Ectodermal cell (in vitro differentiated cells): ENCODE measurements around the gene GRK5.

Source experiments
- H3K27ac ChIP-seq: 2 replicates; pipeline ENCODE4 v1.7.0; 2013; ENCODE audit warnings: mild to moderate bottlenecking, low read depth, low read length; ENCODE audit not compliant: insufficient read depth, poor library complexity, severe bottlenecking
- H3K27me3 ChIP-seq: 2 replicates; pipeline ENCODE4 v1.7.0; 2013; ENCODE audit warnings: mild to moderate bottlenecking, low read length; ENCODE audit not compliant: insufficient read depth, control insufficient read depth, poor library complexity, severe bottlenecking
- H3K36me3 ChIP-seq: one replicate; pipeline ENCODE4 v1.7.0; 2013; ENCODE audit warnings: low read length; ENCODE audit not compliant: control insufficient read depth, insufficient read depth
- H3K4me1 ChIP-seq: one replicate; pipeline ENCODE4 v1.7.0; 2013; ENCODE audit warnings: low read length; ENCODE audit not compliant: control insufficient read depth, insufficient read depth
- H3K4me3 ChIP-seq: 2 replicates; pipeline ENCODE4 v1.7.0; 2013; ENCODE audit warnings: low read depth, low read length, control low read depth; ENCODE audit not compliant: insufficient read depth
- H3K9me3 ChIP-seq: 2 replicates; pipeline ENCODE4 v1.7.0; 2013; ENCODE audit warnings: mild to moderate bottlenecking, low read length, moderate library complexity; ENCODE audit not compliant: control insufficient read depth
- WGBS, 2 experiments: methylation state at CpG; one replicate each; pipeline ENCODE4 v1.1.7; 2013; ENCODE audit warnings: missing lambda C conversion rate in 2 of 2; 5-methylcytosine and 5-hydroxymethylcytosine counted together

Gene GRK5

GRCh38 chr10:119198438-119198837 lies 8.9 kb upstream of the GRK5 start:
- Histone ChIP-seq H3K4me1 (no peaks in the 10 kb centered on the region), H3K27me3 (no peaks in the 10 kb centered on the region), H3K4me3 (no peak overlapping the region), H3K36me3 (no peaks in the 10 kb centered on the region), H3K27ac (no peak overlapping the region), H3K9me3 (no peaks in the 10 kb centered on the region)
- 67% methylated on average over 7 of the region's 7 CpGs for WGBS, 2 experiments

GRCh38 chr10:119199231-119199992 lies 8.0 kb upstream of the GRK5 start:
- Histone ChIP-seq H3K4me3 (no peak overlapping the region), H3K4me1 (no peaks in the 10 kb centered on the region), H3K36me3 (no peaks in the 10 kb centered on the region), H3K27ac (no peak overlapping the region), H3K27me3 (no peaks in the 10 kb centered on the region), H3K9me3 (no peaks in the 10 kb centered on the region)
- WGBS, 2 experiments: 55 to 56% methylated on average over 9 of the region's 9 CpGs

GRCh38 chr10:119201233-119201632 lies 6.1 kb upstream of the GRK5 start:
- Histone ChIP-seq H3K9me3 (no peaks in the 10 kb centered on the region), H3K36me3 (no peaks in the 10 kb centered on the region), H3K27ac (no peak overlapping the region), H3K27me3 (no peaks in the 10 kb centered on the region), H3K4me3 (no peak overlapping the region), H3K4me1 (peaks cover 4% of the 10 kb centered on the region)
- 100% methylated on average over 1 of the region's 1 CpG for WGBS, 2 experiments

- WGBS, 2 experiments: 40 to 47% methylated on average over 4 of the region's 4 CpGs
- Histone ChIP-seq H3K9me3 (no peaks in the 10 kb centered on the region), H3K27ac (no peak overlapping the region), H3K4me3 (no peak overlapping the region), H3K4me1 (peaks cover 6% of the 10 kb centered on the region), H3K36me3 (no peaks in the 10 kb centered on the region), H3K27me3 (peaks cover 1% of the 10 kb centered on the region)
These were observed 4.4 kb upstream of the GRK5 start for GRCh38 chr10:119203006-119203405.

- H3K4me3 ChIP-seq: peak overlapping the region; percentile 59
- peak overlapping the region; percentile 90 for H3K27ac ChIP-seq
- no peaks in the 10 kb centered on the region for H3K36me3 ChIP-seq
- WGBS, 2 experiments: 57 to 59% methylated on average over 17 of the region's 17 CpGs
- no peaks in the 10 kb centered on the region for H3K9me3 ChIP-seq
- H3K27me3 ChIP-seq: peaks cover 17% of the 10 kb centered on the region
- H3K4me1 ChIP-seq: peaks cover 24% of the 10 kb centered on the region
These were observed 1.3 kb upstream of the GRK5 start for GRCh38 chr10:119205894-119206602.

GRCh38 chr10:119206603-119207365 lies 587 bp upstream of the GRK5 start:
- H3K36me3 ChIP-seq: no peaks in the 10 kb centered on the region
- peaks cover 29% of the 10 kb centered on the region for H3K4me1 ChIP-seq
- H3K27ac ChIP-seq: peak overlapping the region; percentile 90
- H3K9me3 ChIP-seq: no peaks in the 10 kb centered on the region
- H3K4me3 ChIP-seq: peak overlapping the region; percentile 59
- peaks cover 17% of the 10 kb centered on the region for H3K27me3 ChIP-seq
- 3% methylated on average over 97 of the region's 97 CpGs for WGBS, 2 experiments

GRCh38 chr10:119207713-119208552 lies 562 bp downstream of the GRK5 start:
- peaks cover 35% of the 10 kb centered on the region for H3K4me1 ChIP-seq
- no peak overlapping the region for H3K27ac ChIP-seq
- H3K27me3 ChIP-seq: peaks cover 17% of the 10 kb centered on the region
- H3K4me3 ChIP-seq: peak overlapping the region; percentile 59
- 1% methylated on average over 62 of the region's 62 CpGs for WGBS, 2 experiments
- H3K9me3 ChIP-seq: no peaks in the 10 kb centered on the region
- no peaks in the 10 kb centered on the region for H3K36me3 ChIP-seq

- Histone ChIP-seq H3K27ac (no peak overlapping the region), H3K4me3 (peak overlapping the region; percentile 59), H3K36me3 (no peaks in the 10 kb centered on the region), H3K9me3 (no peaks in the 10 kb centered on the region), H3K4me1 (peaks cover 35% of the 10 kb centered on the region), H3K27me3 (peaks cover 17% of the 10 kb centered on the region)
- 28 to 45% methylated on average over 3 of the region's 3 CpGs for WGBS, 2 experiments
These were observed 1.2 kb downstream of the GRK5 start for GRCh38 chr10:119208553-119208940.

- H3K4me3 ChIP-seq: no peak overlapping the region
- WGBS, 2 experiments: 24 to 26% methylated on average over 15 of the region's 15 CpGs
- H3K27me3 ChIP-seq: peaks cover 17% of the 10 kb centered on the region
- H3K27ac ChIP-seq: no peak overlapping the region
- H3K4me1 ChIP-seq: peaks cover 35% of the 10 kb centered on the region
- H3K9me3 ChIP-seq: no peaks in the 10 kb centered on the region
- H3K36me3 ChIP-seq: no peaks in the 10 kb centered on the region
These were observed 1.8 kb downstream of the GRK5 start for GRCh38 chr10:119209035-119209735.
